RWPE2 (cell line): ENCODE data around the gene NCMAP.

Experiments
- ATAC-seq: fragments of 200-7000 bp; cut with Tn5 transposase; 3 replicates; pipeline ENCODE4 v1.9.1; 2021; ENCODE audit warnings: low read depth
- DNase-seq: peaks from one replicate; pipeline ENCODE4 v3.0.0-alpha.2; 2020; ENCODE audit warnings: low spot score
- H3K27ac ChIP-seq: fragments of 450-650 bp; 2 replicates; pipeline ENCODE4 v1.5.1; 2017; ENCODE audit warnings: mild to moderate bottlenecking; ENCODE audit not compliant: poor library complexity, severe bottlenecking
- H3K27me3 ChIP-seq: fragments of 250-450 bp; sonication (Bioruptor Pico); 2 replicates; pipeline ENCODE4 v1.5.1; 2021; ENCODE audit warnings: mild to moderate bottlenecking, moderate library complexity; ENCODE audit not compliant: insufficient read depth, poor library complexity, severe bottlenecking
- H3K36me3 ChIP-seq: fragments of 250-450 bp; sonication (Bioruptor Pico); 2 replicates; pipeline ENCODE4 v1.5.1; 2020; ENCODE audit warnings: low read depth, mild to moderate bottlenecking, moderate library complexity
- H3K4me1 ChIP-seq: fragments of 250-450 bp; sonication (Bioruptor Pico); 2 replicates; pipeline ENCODE4 v1.5.1; 2021; ENCODE audit warnings: mild to moderate bottlenecking, moderate library complexity; ENCODE audit not compliant: insufficient read depth, poor library complexity, severe bottlenecking
- H3K4me3 ChIP-seq: fragments of 250-450 bp; sonication (Bioruptor Pico); 2 replicates; pipeline ENCODE4 v1.5.1; 2021; ENCODE audit warnings: mild to moderate bottlenecking, moderate library complexity; ENCODE audit not compliant: severe bottlenecking
- H3K9me3 ChIP-seq: fragments of 250-450 bp; sonication (Bioruptor Pico); 2 replicates; pipeline ENCODE4 v1.5.1; 2021; ENCODE audit warnings: mild to moderate bottlenecking, moderate library complexity; ENCODE audit not compliant: severe bottlenecking
- TF ChIP-seq, protein P1 (sequence below): fragments of 450-650 bp; IDR thresholded peaks from one replicate; pipeline ENCODE4 v1.5.1; 2017; ENCODE audit warnings: mild to moderate bottlenecking, moderate library complexity; ENCODE audit not compliant: poor library complexity, severe bottlenecking

NCMAP gene

GRCh38 chr1:24586119-24586518 is 30.2 kb downstream of the NCMAP start:
- ATAC-seq, result no peak
- TF ChIP-seq, protein P1, sequence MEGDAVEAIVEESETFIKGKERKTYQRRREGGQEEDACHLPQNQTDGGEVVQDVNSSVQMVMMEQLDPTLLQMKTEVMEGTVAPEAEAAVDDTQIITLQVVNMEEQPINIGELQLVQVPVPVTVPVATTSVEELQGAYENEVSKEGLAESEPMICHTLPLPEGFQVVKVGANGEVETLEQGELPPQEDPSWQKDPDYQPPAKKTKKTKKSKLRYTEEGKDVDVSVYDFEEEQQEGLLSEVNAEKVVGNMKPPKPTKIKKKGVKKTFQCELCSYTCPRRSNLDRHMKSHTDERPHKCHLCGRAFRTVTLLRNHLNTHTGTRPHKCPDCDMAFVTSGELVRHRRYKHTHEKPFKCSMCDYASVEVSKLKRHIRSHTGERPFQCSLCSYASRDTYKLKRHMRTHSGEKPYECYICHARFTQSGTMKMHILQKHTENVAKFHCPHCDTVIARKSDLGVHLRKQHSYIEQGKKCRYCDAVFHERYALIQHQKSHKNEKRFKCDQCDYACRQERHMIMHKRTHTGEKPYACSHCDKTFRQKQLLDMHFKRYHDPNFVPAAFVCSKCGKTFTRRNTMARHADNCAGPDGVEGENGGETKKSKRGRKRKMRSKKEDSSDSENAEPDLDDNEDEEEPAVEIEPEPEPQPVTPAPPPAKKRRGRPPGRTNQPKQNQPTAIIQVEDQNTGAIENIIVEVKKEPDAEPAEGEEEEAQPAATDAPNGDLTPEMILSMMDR, result no peak

GRCh38 chr1:24586970-24587820 is 31.3 kb downstream of the NCMAP start:
- no peak overlapping the region for H3K4me3 ChIP-seq
- no peaks in the 10 kb centered on the region for H3K4me1 ChIP-seq
- ATAC-seq, result peak; percentile 83

More at GRCh38 chr1:24586119-24586518, 30.2 kb downstream of the NCMAP start:
- H3K9me3 ChIP-seq, result no peaks in the 10 kb centered on the region
- H3K36me3 ChIP-seq, result no peaks in the 10 kb centered on the region
- no peak overlapping the region for H3K27ac ChIP-seq
- H3K4me3 ChIP-seq, result no peak overlapping the region
- DNase-seq, result no peak
- H3K27me3 ChIP-seq, result no peaks in the 10 kb centered on the region
- H3K4me1 ChIP-seq, result no peaks in the 10 kb centered on the region

GRCh38 chr1:24588573-24588972 is 32.7 kb downstream of the NCMAP start:
- H3K4me1 ChIP-seq, result no peaks in the 10 kb centered on the region
- no peak for DNase-seq

More at GRCh38 chr1:24586970-24587820, 31.3 kb downstream of the NCMAP start:
- TF ChIP-seq, protein P1, result peak; percentile 81
- no peak for DNase-seq
- no peaks in the 10 kb centered on the region for H3K36me3 ChIP-seq
- no peaks in the 10 kb centered on the region for H3K9me3 ChIP-seq
- H3K27ac ChIP-seq, result no peak overlapping the region
- H3K27me3 ChIP-seq, result no peaks in the 10 kb centered on the region

GRCh38 chr1:24589200-24589599 is 33.3 kb downstream of the NCMAP start:
- Histone ChIP-seq H3K36me3 (no peaks in the 10 kb centered on the region), H3K4me3 (no peak overlapping the region)

More at GRCh38 chr1:24588573-24588972, 32.7 kb downstream of the NCMAP start:
- Histone ChIP-seq H3K27ac (no peak overlapping the region), H3K4me3 (no peak overlapping the region), H3K36me3 (no peaks in the 10 kb centered on the region), H3K9me3 (no peaks in the 10 kb centered on the region), H3K27me3 (no peaks in the 10 kb centered on the region)
- TF ChIP-seq, protein P1, result no peak
- no peak for ATAC-seq

More at GRCh38 chr1:24589200-24589599, 33.3 kb downstream of the NCMAP start:
- TF ChIP-seq, protein P1, result no peak
- H3K27ac ChIP-seq, result no peak overlapping the region
- peaks cover 3% of the 10 kb centered on the region for H3K4me1 ChIP-seq
- DNase-seq, result no peak
- no peak for ATAC-seq
- H3K27me3 ChIP-seq, result no peaks in the 10 kb centered on the region
- no peaks in the 10 kb centered on the region for H3K9me3 ChIP-seq
